T-helper 1 cell treated with Interleukin-12 subunit alpha and Interleukin-12 subunit beta and Interleukin-4 antibody, amounts not matched to agents 30 μg/mL and 1 μg/mL, for 36 hours (primary cell): ENCODE results near the gene MAN1C1.

Source experiments
- H3K27ac Mint-ChIP-seq: one replicate; pipeline ENCODE4 v1.8.0; 2021; ENCODE audit warnings: mild to moderate bottlenecking, mixed read lengths
- H3K27me3 Mint-ChIP-seq: one replicate; pipeline ENCODE4 v1.8.0; 2021; ENCODE audit warnings: low read depth, mixed read lengths
- H3K36me3 Mint-ChIP-seq: one replicate; pipeline ENCODE4 v1.8.0; 2021; ENCODE audit warnings: low read depth, mixed read lengths
- H3K4me1 Mint-ChIP-seq: one replicate; pipeline ENCODE4 v1.8.0; 2021; ENCODE audit warnings: low read depth, mixed read lengths
- H3K4me3 Mint-ChIP-seq: one replicate; pipeline ENCODE4 v1.8.0; 2021; ENCODE audit warnings: mild to moderate bottlenecking, moderate library complexity, mixed read lengths
- H3K9me3 Mint-ChIP-seq: one replicate; pipeline ENCODE4 v1.8.0; 2021; ENCODE audit warnings: mixed read lengths

Gene MAN1C1

DNA sequence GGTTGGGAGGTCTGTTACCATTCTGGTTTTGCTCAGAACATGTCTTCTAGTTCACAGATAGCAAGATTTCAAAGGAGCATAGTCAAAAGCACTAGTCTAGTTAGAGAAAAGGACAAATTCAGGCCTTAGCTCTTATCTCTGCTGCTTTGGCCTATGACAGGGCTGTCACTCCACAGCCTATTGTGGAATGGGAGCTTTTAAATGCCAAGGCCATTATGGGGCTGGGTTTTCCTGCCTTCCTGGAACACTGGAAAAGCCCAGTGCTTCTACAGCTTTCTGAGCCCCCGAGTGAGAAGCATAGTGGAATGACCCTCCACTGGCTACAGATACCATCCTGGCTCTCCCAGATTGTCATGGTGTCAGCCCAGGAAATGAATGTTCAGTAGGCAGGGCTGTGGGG is 212.5 kb downstream of the MAN1C1 start:
- H3K4me1 Mint-ChIP-seq, result peaks cover 3% of the 10 kb centered on the region
- H3K27me3 Mint-ChIP-seq, result no peaks in the 10 kb centered on the region
- peaks cover 37% of the 10 kb centered on the region for H3K36me3 Mint-ChIP-seq
- H3K9me3 Mint-ChIP-seq, result no peaks in the 10 kb centered on the region
- H3K27ac Mint-ChIP-seq, result no peak overlapping the region
- no peak overlapping the region for H3K4me3 Mint-ChIP-seq

- Mint-ChIP-seq H3K36me3 (peaks cover 44% of the 10 kb centered on the region), H3K27me3 (no peaks in the 10 kb centered on the region), H3K4me3 (no peak overlapping the region), H3K27ac (no peak overlapping the region), H3K4me1 (peaks cover 6% of the 10 kb centered on the region), H3K9me3 (no peaks in the 10 kb centered on the region)
These were observed 215.1 kb downstream of the MAN1C1 start for GRCh38 chr1:25831569-25832196.

DNA sequence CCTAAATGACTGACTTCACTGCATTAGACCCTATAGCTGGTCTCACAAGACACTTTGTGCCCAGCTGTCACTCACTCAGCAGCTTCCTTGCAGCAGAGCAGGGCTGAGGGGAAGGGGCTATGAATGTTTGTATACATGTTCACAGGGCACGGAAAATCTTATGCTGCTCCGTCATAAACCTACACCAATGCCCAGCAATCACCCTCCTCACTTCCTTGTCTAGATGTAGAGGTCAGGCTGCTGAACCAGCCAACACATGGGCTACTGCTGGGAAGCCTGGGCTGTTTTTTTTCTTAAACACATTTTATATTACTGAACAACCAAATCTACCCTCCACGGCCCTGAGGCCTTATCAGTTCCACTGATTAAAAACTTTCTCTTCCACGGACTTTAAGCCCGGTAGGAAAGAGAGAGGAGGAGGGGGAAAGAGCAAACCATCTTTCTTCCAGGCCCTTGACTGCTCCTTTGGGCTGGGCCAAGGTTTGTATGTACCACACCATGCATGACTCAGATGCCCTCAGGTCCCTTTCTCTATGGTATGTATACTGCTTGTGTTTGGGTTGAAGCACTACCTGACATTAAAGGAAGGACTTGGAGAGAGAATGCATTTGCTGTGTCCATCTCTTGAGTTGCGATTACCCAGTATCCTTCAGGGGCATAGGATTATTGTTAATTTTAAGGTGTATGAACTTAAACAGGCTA is 215.9 kb downstream of the MAN1C1 start:
- Mint-ChIP-seq H3K4me3 (no peak overlapping the region), H3K4me1 (peaks cover 6% of the 10 kb centered on the region), H3K27me3 (no peaks in the 10 kb centered on the region), H3K36me3 (peaks cover 44% of the 10 kb centered on the region), H3K27ac (no peak overlapping the region), H3K9me3 (no peaks in the 10 kb centered on the region)

GRCh38 chr1:25833158-25833557 is 216.6 kb downstream of the MAN1C1 start:
- no peaks in the 10 kb centered on the region for H3K9me3 Mint-ChIP-seq
- H3K4me1 Mint-ChIP-seq, result peaks cover 6% of the 10 kb centered on the region
- no peak overlapping the region for H3K4me3 Mint-ChIP-seq
- H3K27me3 Mint-ChIP-seq, result no peaks in the 10 kb centered on the region
- no peak overlapping the region for H3K27ac Mint-ChIP-seq
- peaks cover 41% of the 10 kb centered on the region for H3K36me3 Mint-ChIP-seq
